ENCODE measurements around the gene DIP2A.

GRCh38 chr21:46516068-46516467 lies 57.4 kb downstream of the DIP2A start:
- no peak for TF ChIP-seq CTCF (IDR thresholded peaks at IDR 0.05)
- no peak for TF ChIP-seq POLR2A (IDR thresholded peaks at IDR 0.05)
